ENCODE results near the gene TGFBI.

DNA sequence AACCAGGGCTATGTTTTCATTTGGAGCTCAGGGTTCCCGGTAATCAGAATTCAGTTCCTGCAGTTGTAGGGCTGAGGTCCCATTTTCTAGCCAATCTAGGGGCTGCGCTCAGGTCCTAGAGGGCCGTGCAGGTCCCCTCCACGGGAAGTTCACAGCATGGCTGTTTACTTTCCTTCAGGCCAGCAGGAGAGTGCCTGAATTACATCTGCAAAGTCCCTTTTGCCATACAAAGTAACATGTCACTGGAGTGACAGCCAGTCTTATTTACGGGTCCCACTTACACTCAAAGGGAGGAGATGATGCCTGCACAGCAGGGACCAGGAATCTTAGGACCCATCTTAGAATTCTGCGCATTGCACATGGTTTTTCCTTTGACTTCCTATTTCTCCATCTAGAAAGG, 29.9 kb upstream of the TGFBI start:
- TF ChIP-seq POLR2A (IDR thresholded peaks at IDR 0.05), result no peak
- TF ChIP-seq, protein P1, sequence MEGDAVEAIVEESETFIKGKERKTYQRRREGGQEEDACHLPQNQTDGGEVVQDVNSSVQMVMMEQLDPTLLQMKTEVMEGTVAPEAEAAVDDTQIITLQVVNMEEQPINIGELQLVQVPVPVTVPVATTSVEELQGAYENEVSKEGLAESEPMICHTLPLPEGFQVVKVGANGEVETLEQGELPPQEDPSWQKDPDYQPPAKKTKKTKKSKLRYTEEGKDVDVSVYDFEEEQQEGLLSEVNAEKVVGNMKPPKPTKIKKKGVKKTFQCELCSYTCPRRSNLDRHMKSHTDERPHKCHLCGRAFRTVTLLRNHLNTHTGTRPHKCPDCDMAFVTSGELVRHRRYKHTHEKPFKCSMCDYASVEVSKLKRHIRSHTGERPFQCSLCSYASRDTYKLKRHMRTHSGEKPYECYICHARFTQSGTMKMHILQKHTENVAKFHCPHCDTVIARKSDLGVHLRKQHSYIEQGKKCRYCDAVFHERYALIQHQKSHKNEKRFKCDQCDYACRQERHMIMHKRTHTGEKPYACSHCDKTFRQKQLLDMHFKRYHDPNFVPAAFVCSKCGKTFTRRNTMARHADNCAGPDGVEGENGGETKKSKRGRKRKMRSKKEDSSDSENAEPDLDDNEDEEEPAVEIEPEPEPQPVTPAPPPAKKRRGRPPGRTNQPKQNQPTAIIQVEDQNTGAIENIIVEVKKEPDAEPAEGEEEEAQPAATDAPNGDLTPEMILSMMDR (IDR thresholded peaks at IDR 0.05), result no peak

Data from thyroid gland (tissue), 4 donors.